ENCODE results near the gene KATNIP.

Gene KATNIP

GRCh38 chr16:27549746-27550581 is at the start of gene KATNIP, which contains the start of gene GTF3C1:
Gene KATNIP, plus strand, starts transcription at chr16:27550144. Its CDS starts 27 bp downstream, at chr16:27550171.
Gene GTF3C1, minus strand, starts transcription at chr16:27549913. Its CDS starts 23 bp downstream, at chr16:27549890.
- DNase-seq (ENCODE audit: low read depth in 2 of 2): peak; percentile 100

GRCh38 chr16:27500801-27501200 is 49.1 kb upstream of the KATNIP start:
- DNase-seq (ENCODE audit: low read depth in 2 of 2): no peak

GRCh38 chr16:27503662-27504061 is 46.3 kb upstream of the KATNIP start:
- no peak for DNase-seq (ENCODE audit: low read depth in 2 of 2)

- no peak for DNase-seq (ENCODE audit: low read depth in 2 of 2)
Measured at GRCh38 chr16:27505297-27506236, 44.4 kb upstream of the KATNIP start.

- DNase-seq (ENCODE audit: low read depth in 2 of 2): no peak
Measured at GRCh38 chr16:27506771-27507170, 43.2 kb upstream of the KATNIP start.

GRCh38 chr16:27508476-27508875 is 41.5 kb upstream of the KATNIP start:
- DNase-seq (ENCODE audit: low read depth in 2 of 2): no peak

GRCh38 chr16:27511657-27512448 is 38.1 kb upstream of the KATNIP start:
- DNase-seq (ENCODE audit: low read depth in 2 of 2): no peak

GRCh38 chr16:27514806-27515205 is 35.1 kb upstream of the KATNIP start:
- DNase-seq (ENCODE audit: low read depth in 2 of 2): no peak

- DNase-seq (ENCODE audit: low read depth in 2 of 2): peak; percentile 17 to 24
Measured at GRCh38 chr16:27515874-27516353, 34.0 kb upstream of the KATNIP start.

GRCh38 chr16:27516365-27516764 is 33.6 kb upstream of the KATNIP start:
- DNase-seq (ENCODE audit: low read depth in 2 of 2): no peak

GRCh38 chr16:27517664-27518063 is 32.3 kb upstream of the KATNIP start:
- no peak for DNase-seq (ENCODE audit: low read depth in 2 of 2)

- DNase-seq (ENCODE audit: low read depth in 2 of 2): no peak
Measured at GRCh38 chr16:27518226-27518625, 31.7 kb upstream of the KATNIP start.

- DNase-seq (ENCODE audit: low read depth in 2 of 2): no peak
Measured at GRCh38 chr16:27520982-27521673, 28.8 kb upstream of the KATNIP start.

- DNase-seq (ENCODE audit: low read depth in 2 of 2): no peak
Measured at GRCh38 chr16:27522173-27522707, 27.7 kb upstream of the KATNIP start.

- DNase-seq (ENCODE audit: low read depth in 2 of 2): no peak
Measured at GRCh38 chr16:27526180-27526579, 23.8 kb upstream of the KATNIP start.

- no peak for DNase-seq (ENCODE audit: low read depth in 2 of 2)
Measured at GRCh38 chr16:27528294-27528693, 21.6 kb upstream of the KATNIP start.

- DNase-seq (ENCODE audit: low read depth in 2 of 2): no peak
Measured at GRCh38 chr16:27529962-27530361, 20.0 kb upstream of the KATNIP start.

- DNase-seq (ENCODE audit: low read depth in 2 of 2): no peak
Measured at GRCh38 chr16:27531186-27531585, 18.8 kb upstream of the KATNIP start.

GRCh38 chr16:27531826-27532800 is 17.8 kb upstream of the KATNIP start:
- DNase-seq (ENCODE audit: low read depth in 2 of 2): no peak
